Activated effector memory CD4-positive, alpha-beta T cell treated with Interleukin-2 at 50 U/mL for 16 hours (primary cell): ENCODE measurements around the gene SND1.
"Not testable (repeated sequence)": the region's sequence is repeated elsewhere in the genome, so short reads cannot be mapped to it uniquely, and the experiment has no call there.

Source experiments
- DNase-seq: peaks from one replicate; pipeline ENCODE4 v3.0.0-alpha.2; 2020

The SND1 gene

GRCh38 chr7:127895814-127896280, 243.9 kb downstream of the SND1 start:
- DNase-seq: no peak

GRCh38 chr7:127896659-127897058, 244.7 kb downstream of the SND1 start:
- DNase-seq: no peak

- no peak for DNase-seq
Measured at GRCh38 chr7:127897704-127898454, 245.9 kb downstream of the SND1 start.

GRCh38 chr7:127899411-127899810, 247.4 kb downstream of the SND1 start:
- no peak for DNase-seq

- DNase-seq: no peak
Measured at GRCh38 chr7:127900141-127900540, 248.1 kb downstream of the SND1 start.

- DNase-seq: no peak
Measured at GRCh38 chr7:127900732-127901685, 249.0 kb downstream of the SND1 start.

GRCh38 chr7:127901895-127902703, 250.1 kb downstream of the SND1 start:
- DNase-seq: no peak

GRCh38 chr7:127902753-127903152, 250.8 kb downstream of the SND1 start:
- DNase-seq: not testable (repeated sequence)

GRCh38 chr7:127903892-127904669, 252.1 kb downstream of the SND1 start:
- no peak for DNase-seq

GRCh38 chr7:127904670-127904985, 252.6 kb downstream of the SND1 start:
- DNase-seq: no peak

- DNase-seq: no peak
Measured at GRCh38 chr7:127905021-127905420, 253.0 kb downstream of the SND1 start.

- no peak for DNase-seq
Measured at GRCh38 chr7:127905491-127906330, 253.7 kb downstream of the SND1 start.

GRCh38 chr7:127907110-127908040, 255.4 kb downstream of the SND1 start:
- DNase-seq: no peak

- DNase-seq: no peak
Measured at GRCh38 chr7:127908430-127909258, 256.6 kb downstream of the SND1 start.

GRCh38 chr7:127909424-127910152, 257.6 kb downstream of the SND1 start:
- no peak for DNase-seq

GRCh38 chr7:127910670-127911069, 258.7 kb downstream of the SND1 start:
- no peak for DNase-seq

GRCh38 chr7:127911968-127912511, 260.0 kb downstream of the SND1 start:
- no peak for DNase-seq

- no peak for DNase-seq
Measured at GRCh38 chr7:127912901-127913300, 260.9 kb downstream of the SND1 start.
